Measurements from ENCODE around the gene PIP5K1C. TPM values are rescaled to one million over a fixed set of nuclear protein-coding genes. Genes with fewer than 3 reads are reported as not detected.
"Not testable (repeated sequence)": the region's sequence is repeated elsewhere in the genome, so short reads cannot be mapped to it uniquely, and the experiment has no call there.

The PIP5K1C gene
- total RNA-seq, 1 donor from 2014 or later = 16.4 TPM

DNA sequence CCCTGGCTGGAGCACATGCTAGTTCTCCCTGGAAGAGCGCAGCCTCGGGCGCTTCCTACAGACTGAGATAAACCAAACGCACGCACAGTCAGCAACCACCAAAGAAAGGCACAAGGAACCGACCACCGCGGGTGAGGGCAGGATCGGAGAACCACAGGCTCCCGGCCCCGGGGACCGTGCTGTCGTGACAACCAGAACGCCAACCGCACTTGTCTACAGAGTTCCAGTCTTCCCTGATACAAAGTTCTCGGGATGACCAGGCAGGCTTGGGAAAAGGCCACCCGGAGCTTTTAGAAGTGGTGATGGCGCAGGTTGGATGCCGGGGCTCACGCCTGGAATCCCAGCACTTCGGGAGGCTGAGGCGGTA is 40.5 kb downstream of the PIP5K1C start:
- ATAC-seq = no peak

DNA sequence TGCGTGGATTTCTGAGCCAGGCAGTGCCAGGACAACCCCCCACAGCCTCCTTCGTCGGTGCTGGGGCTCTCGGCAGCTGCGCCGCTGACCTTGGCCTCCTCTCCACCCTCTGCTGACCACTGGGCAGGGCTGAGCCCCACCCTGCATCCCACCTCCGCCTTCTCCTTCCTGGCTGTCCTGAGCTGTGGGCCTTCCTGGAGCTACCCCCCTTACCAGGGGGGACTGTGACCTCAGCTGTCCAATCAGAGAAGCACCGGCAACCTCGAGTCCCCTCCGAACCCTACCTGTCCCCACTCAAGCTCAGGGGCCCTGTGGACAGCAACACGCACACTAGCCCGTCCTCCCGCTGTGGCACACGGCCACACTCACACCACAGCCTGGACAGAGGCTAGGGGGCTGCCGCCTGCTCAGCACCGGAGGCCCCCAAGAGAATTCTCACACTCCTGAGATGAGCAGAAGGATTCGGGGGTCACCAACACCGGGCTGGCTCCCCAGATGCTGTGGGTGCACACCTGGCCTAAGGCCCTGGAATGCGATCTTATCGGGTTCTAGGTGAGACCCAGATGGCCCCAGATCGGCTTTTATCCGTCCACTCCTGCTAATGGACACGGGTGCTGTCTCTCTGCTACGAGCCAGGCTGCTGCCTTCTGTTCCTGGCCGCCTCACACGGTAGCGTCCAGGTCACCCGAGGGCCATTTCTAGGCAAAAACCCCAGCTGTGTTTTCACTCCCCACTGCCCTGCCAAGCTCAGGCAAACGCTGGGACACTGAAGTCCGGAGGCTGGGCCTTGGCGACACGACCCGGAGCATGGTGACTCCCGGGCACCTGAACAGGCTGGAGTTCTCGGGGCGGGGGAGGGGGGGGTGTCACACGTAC is 41.2 kb downstream of the PIP5K1C start:
- no peak for ATAC-seq

DNA sequence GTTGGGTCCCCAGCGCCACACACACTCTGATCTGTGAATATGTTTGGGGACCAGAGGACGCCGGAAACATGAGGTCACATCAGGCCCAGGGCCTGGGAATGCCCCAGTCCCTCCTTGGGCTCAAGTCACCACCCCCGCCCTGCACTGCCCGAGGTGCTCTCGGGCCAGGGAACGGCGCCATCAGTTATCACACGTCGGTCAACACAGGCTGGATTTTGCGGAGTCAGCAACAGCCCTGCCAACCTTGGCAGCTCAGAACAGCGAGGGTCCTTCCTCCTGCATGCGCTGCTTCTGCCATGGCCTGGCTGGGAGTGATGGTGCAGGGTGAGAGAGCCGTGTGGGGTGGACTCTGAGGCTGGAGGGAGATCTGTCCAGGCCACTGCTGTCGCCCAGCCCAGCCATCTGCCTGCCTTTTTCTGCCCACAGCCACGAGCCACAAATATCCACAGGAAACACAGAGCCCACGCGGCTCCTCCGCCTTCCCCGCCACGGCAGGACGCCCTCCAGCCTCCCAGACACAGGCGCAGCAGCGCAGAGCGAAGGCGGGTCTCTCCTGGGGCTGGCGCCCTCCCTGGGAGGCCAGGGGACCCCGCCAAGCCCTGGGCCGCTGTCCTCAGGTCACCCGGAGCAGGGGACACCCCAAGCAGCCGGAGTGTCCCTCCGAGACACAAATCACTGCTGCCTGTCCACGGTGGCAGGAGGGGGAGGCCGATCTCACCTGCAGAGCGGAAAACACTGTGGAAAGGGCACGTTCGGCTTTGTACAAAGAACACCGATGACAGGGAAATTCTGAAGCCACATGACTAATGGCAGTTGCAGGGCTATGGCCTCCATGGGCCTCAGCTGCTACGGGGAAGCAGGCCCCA is 42.0 kb downstream of the PIP5K1C start:
- no peak for ATAC-seq

DNA sequence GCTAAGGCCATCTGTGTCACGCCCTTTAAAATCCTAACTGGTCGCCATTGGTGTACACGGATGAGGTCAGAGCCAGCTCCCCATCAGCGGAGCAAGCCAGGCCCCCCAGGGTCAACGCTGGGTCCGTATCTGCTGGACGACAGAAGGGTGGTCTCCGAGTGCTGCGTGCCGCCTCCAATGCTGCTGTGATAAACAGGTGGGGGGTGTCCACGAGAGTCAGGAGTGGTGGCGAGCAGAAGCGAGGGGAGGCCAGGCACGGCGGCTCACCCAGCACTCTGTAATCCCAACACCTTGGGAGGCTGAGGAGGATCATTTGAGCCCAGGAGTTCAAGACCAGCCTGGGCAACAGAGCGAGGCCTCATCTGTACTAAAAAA is 42.9 kb downstream of the PIP5K1C start:
- ATAC-seq = no peak

DNA sequence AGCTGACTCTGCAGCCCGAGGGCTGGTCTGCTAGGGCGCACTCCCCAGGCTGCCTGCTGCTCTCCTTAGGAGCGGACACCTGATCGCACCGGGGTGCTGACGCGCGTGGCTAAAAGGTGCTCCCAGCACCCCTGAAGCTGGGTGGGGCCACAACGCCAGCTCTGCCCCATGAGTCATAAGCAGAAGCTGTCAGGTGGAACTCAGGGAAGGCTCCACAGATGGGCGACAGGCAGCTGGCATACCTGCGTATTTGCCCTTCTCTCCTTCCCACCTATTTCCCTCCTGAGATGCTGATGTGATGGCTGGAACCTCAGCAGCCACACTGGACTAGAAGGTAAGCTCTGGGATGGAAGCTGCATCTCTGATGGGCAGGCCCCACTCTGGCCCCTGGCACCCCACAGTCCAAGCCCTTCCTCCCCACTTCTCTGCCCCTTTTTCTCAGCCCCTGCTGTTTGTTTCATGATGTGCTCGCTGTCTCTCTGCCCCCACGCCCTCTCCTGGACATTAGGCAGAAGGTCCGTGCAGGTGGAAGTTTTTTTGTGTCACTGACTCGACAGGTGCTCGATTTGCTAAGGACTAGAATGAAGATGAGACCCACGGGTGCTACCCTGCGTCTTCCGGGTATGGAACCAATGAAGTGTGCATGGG is 43.4 kb downstream of the PIP5K1C start:
- peak; percentile 84 for ATAC-seq

DNA sequence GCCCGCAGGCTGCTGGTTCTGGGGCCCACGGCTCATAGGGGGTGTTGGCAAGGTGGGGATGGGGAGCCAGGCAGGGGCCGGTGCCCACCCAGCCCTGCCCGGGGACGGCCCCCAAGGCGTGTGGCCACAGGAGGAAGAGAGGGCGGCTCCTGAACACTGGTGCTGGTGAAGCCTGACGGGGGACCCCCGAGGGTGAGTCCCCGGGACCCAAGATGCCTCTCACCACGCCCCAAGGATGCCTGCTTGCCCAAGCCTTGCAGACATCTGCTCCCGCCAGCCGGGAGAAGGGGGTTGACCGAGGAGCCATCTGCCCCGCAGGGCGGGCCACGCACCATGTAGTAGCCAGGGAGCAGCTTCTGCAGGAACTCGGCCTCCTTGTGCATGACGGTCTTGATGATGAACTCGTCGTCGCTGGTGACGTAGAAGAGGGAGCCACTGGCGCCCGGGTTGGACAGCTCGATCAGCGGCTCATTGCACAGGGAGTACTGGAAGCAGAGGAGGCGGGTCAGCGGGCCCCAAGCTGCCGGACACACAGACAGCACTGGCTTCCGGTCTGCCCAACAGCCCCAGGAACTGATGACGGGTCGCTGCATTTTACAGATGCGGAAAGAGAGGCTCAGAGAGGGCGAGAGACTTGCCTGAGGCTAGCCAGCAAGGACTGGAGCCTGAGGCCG is 44.1 kb downstream of the PIP5K1C start:
- ATAC-seq = no peak

DNA sequence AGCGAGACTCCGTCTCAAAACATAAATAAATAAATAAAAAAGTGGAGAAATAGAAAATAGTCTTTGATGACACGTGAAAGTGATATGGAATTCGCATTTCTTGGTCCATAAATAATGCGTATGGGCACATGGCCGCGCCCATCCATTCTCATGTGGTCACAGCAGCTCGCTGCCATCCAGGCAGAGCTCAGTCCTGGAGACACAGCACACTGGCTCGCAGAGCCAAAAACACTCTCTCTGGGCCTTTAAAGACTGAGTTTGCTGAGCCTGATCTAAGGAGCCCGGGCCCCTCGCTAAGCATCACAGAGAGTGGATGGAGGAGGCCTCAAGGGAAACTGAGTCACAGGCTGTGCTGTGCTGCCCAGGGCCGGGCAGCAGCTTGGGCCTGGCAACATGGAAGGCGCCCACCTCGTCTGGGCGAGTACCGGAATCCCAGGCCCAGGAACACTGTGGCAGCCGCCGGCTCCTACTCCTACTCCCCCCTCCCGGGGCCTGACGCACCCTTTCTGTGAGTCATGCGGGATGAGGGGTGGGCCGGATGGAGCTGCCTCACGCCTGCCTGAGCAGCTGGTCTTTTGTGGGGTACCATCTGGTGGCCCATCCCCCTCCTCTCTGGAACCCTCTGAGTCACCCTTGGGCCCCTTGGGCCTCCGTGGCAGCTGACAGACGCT is 44.7 kb downstream of the PIP5K1C start:
- peak; percentile 73 for ATAC-seq

DNA sequence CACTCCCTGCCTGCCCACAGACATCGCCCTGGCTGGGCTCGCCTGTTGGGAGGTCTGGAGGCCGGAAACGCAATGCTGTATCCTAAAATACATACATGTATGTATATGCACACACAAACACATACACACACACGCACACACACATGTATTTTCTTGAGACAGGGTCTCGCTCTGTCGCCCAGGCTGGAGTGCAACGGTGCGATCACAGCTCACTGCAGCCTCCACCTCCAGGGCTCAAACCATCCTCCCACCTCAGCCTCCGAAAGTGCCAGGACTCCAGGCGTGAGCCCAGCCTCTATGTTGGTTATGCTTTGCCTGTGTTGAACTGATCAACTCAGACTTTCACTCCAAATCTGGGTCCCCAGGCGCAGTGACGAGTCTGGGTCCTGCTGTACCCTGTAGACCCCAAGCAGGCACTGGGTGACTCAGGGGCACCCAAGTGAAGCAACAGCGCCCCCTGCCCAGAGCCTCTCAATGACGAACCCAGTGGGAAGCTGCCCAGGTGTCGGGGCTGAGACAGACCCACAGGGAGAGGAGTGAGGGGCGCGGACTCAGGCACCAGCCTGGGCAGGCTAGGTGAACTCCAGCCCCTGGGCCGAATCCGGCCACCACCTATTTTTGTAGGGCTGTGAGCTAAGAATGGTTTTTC is 46.3 kb downstream of the PIP5K1C start:
- no peak for ATAC-seq

DNA sequence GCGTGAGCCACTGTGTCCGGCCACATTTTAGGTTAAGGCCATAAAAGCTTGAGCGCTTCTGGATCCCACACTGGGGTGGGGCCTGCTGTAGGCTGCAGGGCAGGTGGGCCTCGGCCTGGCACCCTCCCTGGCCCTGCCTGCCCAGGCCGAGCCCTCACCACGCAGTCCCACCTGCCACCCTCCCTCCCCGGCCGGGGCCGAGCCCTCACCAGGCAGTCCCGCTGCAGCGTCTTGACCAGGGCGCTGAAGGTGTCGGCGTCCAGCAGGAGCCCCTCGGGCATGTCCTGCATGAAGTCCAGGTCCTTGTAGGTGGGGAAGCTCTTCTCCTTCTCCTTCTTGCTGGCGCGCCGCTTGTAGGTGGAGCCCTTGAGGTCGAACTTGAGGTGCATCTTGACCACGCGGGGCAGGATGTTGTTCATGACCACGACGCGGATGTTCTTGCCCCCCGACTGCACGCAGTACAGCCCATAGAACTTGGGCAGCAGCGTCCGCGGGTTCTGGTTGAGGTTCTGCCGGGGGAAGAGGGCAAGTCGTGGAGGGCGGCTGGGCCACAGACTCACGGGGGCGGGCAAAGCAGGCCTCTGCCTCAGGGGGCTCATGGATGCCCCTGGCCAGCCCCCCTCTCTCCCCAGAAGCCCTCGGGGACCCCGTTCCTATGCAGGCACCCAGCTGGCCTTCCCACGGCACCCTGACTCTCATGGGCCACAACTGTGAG is 47.0 kb downstream of the PIP5K1C start:
- no peak for ATAC-seq

DNA sequence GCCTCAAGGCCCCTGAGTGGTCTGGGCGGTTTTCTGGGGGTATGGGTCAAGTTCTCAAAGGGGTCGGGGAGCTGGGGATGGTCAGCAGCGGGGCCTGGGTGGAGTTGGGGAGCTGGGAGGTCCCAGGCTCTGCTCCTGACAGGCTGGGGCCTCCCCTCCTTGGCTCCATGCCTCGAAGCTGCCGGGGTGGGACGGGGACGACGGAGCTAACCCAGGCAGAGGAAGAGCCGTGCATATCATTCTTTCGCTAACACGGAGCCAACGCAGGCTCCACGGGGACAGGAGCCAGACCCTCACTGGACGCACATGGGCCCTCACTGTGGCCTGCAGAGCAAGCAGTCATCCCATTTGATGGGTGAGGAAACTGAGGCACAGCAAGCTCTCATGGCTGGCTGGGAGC is 47.8 kb downstream of the PIP5K1C start:
- no peak for ATAC-seq

DNA sequence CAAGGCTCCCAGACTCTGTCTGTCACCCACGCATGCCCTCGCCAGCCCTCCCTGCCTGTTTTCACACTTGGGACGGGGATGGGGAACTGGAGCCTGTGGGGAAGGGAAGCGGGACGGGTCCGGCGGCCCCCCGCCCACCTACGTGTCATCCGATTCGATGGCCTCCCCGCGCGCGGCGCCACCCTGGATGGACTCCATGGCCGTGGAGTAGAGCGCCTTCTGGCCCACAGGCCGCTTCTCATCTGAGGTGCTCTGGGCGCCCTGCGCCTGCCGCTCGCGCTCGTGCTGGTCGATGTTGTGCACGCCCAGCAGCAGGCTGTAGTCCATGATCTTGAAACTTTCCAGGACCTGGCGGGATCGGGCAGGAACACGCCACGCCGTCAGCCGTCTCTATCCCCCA is 48.6 kb downstream of the PIP5K1C start:
- ATAC-seq = no peak

DNA sequence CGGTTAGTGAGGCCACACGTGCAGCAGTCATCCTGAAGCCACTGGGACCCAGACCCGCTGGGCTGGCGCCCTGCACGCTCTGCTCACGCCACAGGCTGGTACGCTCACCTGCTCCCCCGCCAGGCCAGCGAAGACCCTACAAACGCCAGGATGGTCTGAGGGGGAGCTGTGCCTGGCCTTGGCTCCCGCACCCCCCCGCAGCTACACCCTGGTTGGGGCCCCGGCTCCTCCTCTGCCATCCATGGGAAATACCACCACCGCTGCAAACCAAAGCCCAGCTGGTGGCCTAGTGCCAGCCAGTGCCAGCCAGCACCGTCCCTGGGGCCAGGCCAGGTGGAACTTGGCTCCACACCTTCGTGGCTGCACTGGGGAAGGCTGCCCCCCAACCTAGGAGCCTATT is 50.4 kb downstream of the PIP5K1C start:
- ATAC-seq = no peak

DNA sequence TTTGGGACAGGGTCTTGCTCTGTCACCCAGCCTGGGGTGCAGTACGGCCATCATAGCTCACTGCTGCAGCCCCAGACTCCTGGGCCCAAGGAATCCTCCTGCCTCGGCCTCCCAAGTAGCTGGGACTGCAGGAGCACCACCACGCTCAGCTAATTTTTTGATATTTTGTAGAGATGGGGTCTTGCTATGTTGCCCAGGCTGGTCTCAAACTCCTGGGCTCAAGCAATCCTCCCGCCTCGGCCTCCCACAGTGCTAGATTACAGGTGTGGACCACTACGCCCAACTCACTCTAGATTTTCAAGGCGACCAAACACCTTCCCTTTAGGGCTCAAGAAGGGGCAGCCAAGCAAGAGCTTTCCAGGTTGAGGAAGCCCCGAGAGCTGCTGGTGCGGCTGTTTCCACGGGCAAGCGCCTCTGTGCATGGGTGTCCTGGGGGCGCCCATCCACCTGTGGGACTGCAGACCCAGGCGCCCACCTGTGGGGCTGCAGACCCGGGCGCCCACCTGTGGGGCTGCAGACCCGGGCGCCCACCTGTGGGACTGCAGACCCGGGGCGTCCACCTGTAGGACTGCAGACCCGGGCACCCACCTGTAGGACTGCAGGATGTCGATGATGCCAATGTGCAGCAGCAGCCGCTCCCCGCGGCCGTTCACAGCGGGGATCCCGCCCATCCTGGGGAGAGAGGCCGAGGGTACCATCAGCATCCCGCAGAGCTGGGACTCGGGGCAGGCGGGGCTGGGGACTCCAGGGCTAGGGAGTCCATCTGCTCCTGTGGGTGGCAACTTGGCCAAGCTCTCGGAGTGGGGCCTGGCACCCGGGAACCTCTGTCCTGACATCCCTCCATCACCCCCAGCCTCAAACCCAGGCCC is 52.0 kb downstream of the PIP5K1C start:
- ATAC-seq = no peak

DNA sequence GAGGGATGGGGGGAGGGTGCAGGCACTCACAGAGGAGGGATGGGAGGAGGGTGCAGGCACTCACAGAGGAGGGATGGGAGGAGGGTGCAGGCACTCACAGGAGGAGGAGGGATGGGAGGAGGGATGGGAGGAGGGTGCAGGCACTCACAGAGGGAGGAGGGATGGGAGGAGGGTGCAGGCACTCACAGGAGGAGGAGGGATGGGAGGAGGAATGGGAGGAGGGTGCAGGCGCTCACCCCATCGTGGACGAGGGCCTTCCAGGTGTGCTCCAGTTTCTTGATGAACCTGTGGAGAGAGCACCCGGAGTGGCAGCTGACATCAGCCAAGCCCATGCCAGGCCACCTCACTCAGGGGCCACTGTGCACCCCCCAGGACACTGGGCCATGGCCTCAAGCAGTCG is 53.2 kb downstream of the PIP5K1C start:
- not testable (repeated sequence) for ATAC-seq

DNA sequence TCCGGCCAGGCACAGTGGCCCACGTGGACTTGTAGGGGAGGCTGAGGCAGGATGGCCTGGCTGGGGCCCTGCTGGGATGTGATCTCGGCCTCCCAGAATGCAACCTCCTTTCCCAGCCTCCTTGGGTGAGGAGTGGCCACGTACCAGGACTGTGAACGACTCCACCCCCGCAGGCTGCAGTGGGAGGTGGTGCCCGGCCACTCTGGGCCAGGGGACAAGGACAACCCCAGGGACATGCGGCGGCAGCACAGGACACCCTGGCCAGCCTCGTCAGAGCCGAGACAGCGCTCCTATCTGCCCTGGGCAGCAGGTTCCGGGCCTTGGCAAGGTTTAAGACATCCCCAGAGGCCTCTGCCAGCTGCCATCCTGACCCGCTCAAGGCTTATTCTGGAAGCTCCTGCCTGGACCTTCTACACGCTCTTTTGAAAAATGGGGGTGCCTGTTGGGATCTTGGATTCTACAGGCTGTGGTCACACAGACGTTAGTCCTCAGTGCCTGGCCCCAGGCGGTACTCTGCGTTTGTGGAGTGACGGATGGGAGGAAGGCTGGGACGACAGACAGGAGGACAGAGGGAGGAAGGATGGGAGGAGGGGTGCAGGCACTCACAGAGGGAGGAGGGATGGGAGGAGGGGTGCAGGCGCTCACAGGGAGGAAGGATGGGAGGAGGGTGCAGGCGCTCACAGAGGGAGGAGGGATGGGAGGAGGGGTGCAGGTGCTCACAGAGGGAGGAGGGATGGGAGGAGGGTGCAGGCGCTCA is 53.8 kb downstream of the PIP5K1C start:
- no peak for ATAC-seq

DNA sequence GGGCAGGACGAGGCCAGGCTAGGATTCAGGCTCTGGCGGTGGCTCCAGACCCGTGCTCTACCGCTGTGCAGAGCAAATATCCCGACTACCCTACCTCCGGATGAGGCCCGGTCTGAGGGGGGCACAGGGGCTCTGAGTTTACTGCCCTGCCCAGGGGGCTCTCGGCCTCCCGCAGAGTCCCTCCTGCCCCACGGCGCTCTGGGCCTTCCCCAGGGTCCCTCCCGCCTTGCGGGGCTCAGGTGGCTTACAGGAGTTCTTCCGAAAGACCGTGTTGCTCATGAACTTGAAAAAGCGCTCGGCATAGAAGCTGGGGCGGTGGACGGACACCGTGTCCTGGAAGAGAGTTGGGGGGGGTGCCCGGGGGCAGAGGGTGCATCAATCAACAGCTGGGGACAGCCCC is 54.5 kb downstream of the PIP5K1C start:
- no peak for ATAC-seq

DNA sequence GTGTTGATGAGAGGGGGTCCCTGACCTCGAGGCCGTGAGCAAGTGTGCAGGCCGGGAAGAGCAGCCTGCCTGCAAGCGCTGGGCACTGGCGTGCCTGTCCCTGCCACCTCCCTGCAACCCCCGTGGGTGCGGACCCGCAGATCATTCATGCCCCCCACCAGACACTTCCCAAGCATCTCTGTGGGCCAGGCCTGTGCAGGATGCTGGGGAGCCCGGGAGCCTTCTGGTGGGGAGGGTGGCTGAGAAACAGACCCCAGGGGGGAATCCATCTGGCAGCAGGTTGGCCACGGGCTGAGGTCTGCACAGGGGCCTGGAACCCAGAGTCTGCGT is 55.2 kb downstream of the PIP5K1C start:
- peak; percentile 3 for ATAC-seq

DNA sequence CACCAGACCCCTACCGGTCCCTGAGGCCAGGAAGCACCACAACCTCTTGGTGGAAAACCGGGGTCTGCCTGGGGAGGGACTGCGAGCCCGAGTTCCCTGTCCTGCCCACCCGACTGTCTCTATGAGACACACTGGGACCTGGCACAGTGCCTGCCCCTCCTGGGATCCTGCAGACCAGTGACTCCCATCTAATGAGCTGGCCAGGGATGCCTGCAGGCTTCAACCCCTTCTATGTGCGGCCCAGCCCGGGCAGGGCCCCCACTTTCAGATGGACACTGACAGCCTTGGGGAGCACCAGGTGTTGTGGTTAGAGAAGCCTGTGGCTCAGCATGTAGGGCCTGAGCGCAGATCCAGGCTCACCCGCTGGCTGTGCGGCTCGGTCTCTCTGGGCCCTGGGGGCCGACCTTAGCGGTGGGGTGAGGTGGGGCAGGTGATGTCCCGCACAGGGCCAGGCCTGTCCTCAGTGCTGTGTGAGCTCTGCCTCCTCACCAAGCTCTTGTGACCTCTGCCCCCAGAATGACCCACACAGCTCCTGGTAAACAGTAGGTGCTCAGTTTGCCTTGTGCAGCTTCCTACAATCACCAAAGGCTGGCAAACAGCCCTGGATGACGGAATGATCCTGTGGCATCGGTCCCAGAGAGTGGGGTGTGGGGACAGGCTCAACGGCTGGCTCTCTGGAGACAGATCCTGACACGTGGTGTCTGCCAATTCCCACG is 55.8 kb downstream of the PIP5K1C start:
- peak; percentile 45 for ATAC-seq
